ENCODE data around the gene VSTM2A.
"Not testable (repeated sequence)": the region's sequence is repeated elsewhere in the genome, so short reads cannot be mapped to it uniquely, and the experiment has no call there.

The VSTM2A gene

GRCh38 chr7:54541669-54542625, at the start of gene VSTM2A:
VSTM2A (plus strand) TSS chr7:54542375; CDS start chr7:54542731, 356 bp downstream.
- Histone ChIP-seq H3K27me3 (ENCODE audit: control insufficient read depth, insufficient read depth, low read length) (peaks cover 5% of the 10 kb centered on the region), H3K9ac (ENCODE audit: low read length) (no peak within 1 kb of the TSS), H3K4me3 (ENCODE audit: low read length) (peak within 1 kb of the TSS; percentile 48), H3K36me3 (ENCODE audit: control insufficient read depth, insufficient read depth, low read length) (no peaks in the 10 kb centered on the region), H3K4me1 (ENCODE audit: control insufficient read depth, insufficient read depth, low read length) (no peaks in the 10 kb centered on the region), H3K27ac (ENCODE audit: low read depth, low read length) (no peak within 1 kb of the TSS)

- not testable (repeated sequence) for H3K27me3 ChIP-seq (ENCODE audit: control insufficient read depth, insufficient read depth, low read length); H3K27ac ChIP-seq (ENCODE audit: low read depth, low read length); H3K4me3 ChIP-seq (ENCODE audit: low read length); H3K4me1 ChIP-seq (ENCODE audit: control insufficient read depth, insufficient read depth, low read length); H3K36me3 ChIP-seq (ENCODE audit: control insufficient read depth, insufficient read depth, low read length); H3K9ac ChIP-seq (ENCODE audit: low read length)
These were observed 37.6 kb upstream of the VSTM2A start for GRCh38 chr7:54504531-54504930.

- no peaks in the 10 kb centered on the region for H3K27me3 ChIP-seq (ENCODE audit: control insufficient read depth, insufficient read depth, low read length)
- H3K4me1 ChIP-seq (ENCODE audit: control insufficient read depth, insufficient read depth, low read length), result no peaks in the 10 kb centered on the region
- H3K9ac ChIP-seq (ENCODE audit: low read length), result no peak overlapping the region
- no peaks in the 10 kb centered on the region for H3K36me3 ChIP-seq (ENCODE audit: control insufficient read depth, insufficient read depth, low read length)
- no peak overlapping the region for H3K27ac ChIP-seq (ENCODE audit: low read depth, low read length)
- H3K4me3 ChIP-seq (ENCODE audit: low read length), result no peak overlapping the region
These were observed 12.6 kb upstream of the VSTM2A start for GRCh38 chr7:54529568-54529967.

- no peaks in the 10 kb centered on the region for H3K27me3 ChIP-seq (ENCODE audit: control insufficient read depth, insufficient read depth, low read length)
- H3K4me1 ChIP-seq (ENCODE audit: control insufficient read depth, insufficient read depth, low read length), result no peaks in the 10 kb centered on the region
- H3K9ac ChIP-seq (ENCODE audit: low read length), result no peak overlapping the region
- no peak overlapping the region for H3K27ac ChIP-seq (ENCODE audit: low read depth, low read length)
- no peaks in the 10 kb centered on the region for H3K36me3 ChIP-seq (ENCODE audit: control insufficient read depth, insufficient read depth, low read length)
- no peak overlapping the region for H3K4me3 ChIP-seq (ENCODE audit: low read length)
These were observed 4.1 kb upstream of the VSTM2A start for GRCh38 chr7:54538122-54538521.

GRCh38 chr7:54543051-54543488, 895 bp downstream of the VSTM2A start:
- no peak overlapping the region for H3K27ac ChIP-seq (ENCODE audit: low read depth, low read length)
- H3K4me1 ChIP-seq (ENCODE audit: control insufficient read depth, insufficient read depth, low read length), result no peaks in the 10 kb centered on the region
- H3K27me3 ChIP-seq (ENCODE audit: control insufficient read depth, insufficient read depth, low read length), result peaks cover 5% of the 10 kb centered on the region
- no peak overlapping the region for H3K9ac ChIP-seq (ENCODE audit: low read length)
- H3K36me3 ChIP-seq (ENCODE audit: control insufficient read depth, insufficient read depth, low read length), result no peaks in the 10 kb centered on the region
- H3K4me3 ChIP-seq (ENCODE audit: low read length), result no peak overlapping the region

GRCh38 chr7:54544149-54544526, 2.0 kb downstream of the VSTM2A start:
- Histone ChIP-seq H3K4me3 (ENCODE audit: low read length) (no peak overlapping the region), H3K4me1 (ENCODE audit: control insufficient read depth, insufficient read depth, low read length) (no peaks in the 10 kb centered on the region), H3K27ac (ENCODE audit: low read depth, low read length) (no peak overlapping the region), H3K9ac (ENCODE audit: low read length) (no peak overlapping the region), H3K27me3 (ENCODE audit: control insufficient read depth, insufficient read depth, low read length) (peaks cover 5% of the 10 kb centered on the region), H3K36me3 (ENCODE audit: control insufficient read depth, insufficient read depth, low read length) (no peaks in the 10 kb centered on the region)

GRCh38 chr7:54544527-54545240, 2.5 kb downstream of the VSTM2A start:
- peaks cover 5% of the 10 kb centered on the region for H3K27me3 ChIP-seq (ENCODE audit: control insufficient read depth, insufficient read depth, low read length)
- no peak overlapping the region for H3K27ac ChIP-seq (ENCODE audit: low read depth, low read length)
- H3K4me1 ChIP-seq (ENCODE audit: control insufficient read depth, insufficient read depth, low read length), result no peaks in the 10 kb centered on the region
- H3K4me3 ChIP-seq (ENCODE audit: low read length), result no peak overlapping the region
- H3K9ac ChIP-seq (ENCODE audit: low read length), result no peak overlapping the region
- no peaks in the 10 kb centered on the region for H3K36me3 ChIP-seq (ENCODE audit: control insufficient read depth, insufficient read depth, low read length)

GRCh38 chr7:54545241-54545563, 3.0 kb downstream of the VSTM2A start:
- no peak overlapping the region for H3K4me3 ChIP-seq (ENCODE audit: low read length)
- H3K27ac ChIP-seq (ENCODE audit: low read depth, low read length), result no peak overlapping the region
- H3K36me3 ChIP-seq (ENCODE audit: control insufficient read depth, insufficient read depth, low read length), result no peaks in the 10 kb centered on the region
- H3K27me3 ChIP-seq (ENCODE audit: control insufficient read depth, insufficient read depth, low read length), result peaks cover 5% of the 10 kb centered on the region
- no peaks in the 10 kb centered on the region for H3K4me1 ChIP-seq (ENCODE audit: control insufficient read depth, insufficient read depth, low read length)
- no peak overlapping the region for H3K9ac ChIP-seq (ENCODE audit: low read length)

- Histone ChIP-seq H3K36me3 (ENCODE audit: control insufficient read depth, insufficient read depth, low read length) (no peaks in the 10 kb centered on the region), H3K27ac (ENCODE audit: low read depth, low read length) (no peak overlapping the region), H3K4me1 (ENCODE audit: control insufficient read depth, insufficient read depth, low read length) (no peaks in the 10 kb centered on the region), H3K27me3 (ENCODE audit: control insufficient read depth, insufficient read depth, low read length) (peaks cover 5% of the 10 kb centered on the region), H3K4me3 (ENCODE audit: low read length) (peak overlapping the region; percentile 15), H3K9ac (ENCODE audit: low read length) (no peak overlapping the region)
These were observed 4.2 kb downstream of the VSTM2A start for GRCh38 chr7:54546081-54546985.

GRCh38 chr7:54546986-54547314, 4.8 kb downstream of the VSTM2A start:
- H3K27me3 ChIP-seq (ENCODE audit: control insufficient read depth, insufficient read depth, low read length), result peaks cover 5% of the 10 kb centered on the region
- no peak overlapping the region for H3K9ac ChIP-seq (ENCODE audit: low read length)
- H3K4me1 ChIP-seq (ENCODE audit: control insufficient read depth, insufficient read depth, low read length), result no peaks in the 10 kb centered on the region
- H3K4me3 ChIP-seq (ENCODE audit: low read length), result no peak overlapping the region
- no peak overlapping the region for H3K27ac ChIP-seq (ENCODE audit: low read depth, low read length)
- H3K36me3 ChIP-seq (ENCODE audit: control insufficient read depth, insufficient read depth, low read length), result no peaks in the 10 kb centered on the region

- no peak overlapping the region for H3K27ac ChIP-seq (ENCODE audit: low read depth, low read length)
- no peak overlapping the region for H3K4me3 ChIP-seq (ENCODE audit: low read length)
- no peaks in the 10 kb centered on the region for H3K4me1 ChIP-seq (ENCODE audit: control insufficient read depth, insufficient read depth, low read length)
- no peaks in the 10 kb centered on the region for H3K36me3 ChIP-seq (ENCODE audit: control insufficient read depth, insufficient read depth, low read length)
- no peak overlapping the region for H3K9ac ChIP-seq (ENCODE audit: low read length)
- peaks cover 2% of the 10 kb centered on the region for H3K27me3 ChIP-seq (ENCODE audit: control insufficient read depth, insufficient read depth, low read length)
These were observed 8.3 kb downstream of the VSTM2A start for GRCh38 chr7:54550471-54550870.

- H3K4me1 ChIP-seq (ENCODE audit: control insufficient read depth, insufficient read depth, low read length), result no peaks in the 10 kb centered on the region
- no peak overlapping the region for H3K9ac ChIP-seq (ENCODE audit: low read length)
- H3K27me3 ChIP-seq (ENCODE audit: control insufficient read depth, insufficient read depth, low read length), result no peaks in the 10 kb centered on the region
- no peaks in the 10 kb centered on the region for H3K36me3 ChIP-seq (ENCODE audit: control insufficient read depth, insufficient read depth, low read length)
- no peak overlapping the region for H3K4me3 ChIP-seq (ENCODE audit: low read length)
- H3K27ac ChIP-seq (ENCODE audit: low read depth, low read length), result no peak overlapping the region
These were observed 13.9 kb downstream of the VSTM2A start for GRCh38 chr7:54556121-54556520.
